Karpas-422 (cell line): Measurements from ENCODE around the gene GRK5. TPM values are rescaled to one million over a fixed set of nuclear protein-coding genes. Genes with fewer than 3 reads are reported as not detected.

Experiments used
- DNase-seq: peaks from one replicate; pipeline ENCODE4 v3.0.0-alpha.2; 2015
- H2AFZ ChIP-seq: fragments of 200-600 bp; sonication (generic); 2 replicates; pipeline ENCODE4 v1.6.1; 2014; ENCODE audit warnings: antibody characterized with exemption, low read length, mixed read lengths
- H3K27ac ChIP-seq: fragments of 200-600 bp; sonication (generic); 2 replicates; pipeline ENCODE4 v1.5.1; 2014; ENCODE audit warnings: mild to moderate bottlenecking, low read length, moderate library complexity
- H3K27me3 ChIP-seq: fragments of 200-600 bp; sonication (generic); 2 replicates; pipeline ENCODE4 v1.6.1; 2014; ENCODE audit warnings: low read length, mixed read lengths
- H3K36me3 ChIP-seq: fragments of 200-600 bp; sonication (generic); 2 replicates; pipeline ENCODE4 v1.6.1; 2014; ENCODE audit warnings: low read length, mixed read lengths; ENCODE audit not compliant: insufficient read depth
- H3K4me1 ChIP-seq: fragments of 200-600 bp; sonication (generic); 2 replicates; pipeline ENCODE4 v1.6.1; 2014; ENCODE audit warnings: mild to moderate bottlenecking, low read length, mixed read lengths
- H3K4me2 ChIP-seq: fragments of 200-600 bp; sonication (generic); 2 replicates; pipeline ENCODE4 v1.6.1; 2014; ENCODE audit warnings: low read length, low read depth, mild to moderate bottlenecking; ENCODE audit not compliant: poor library complexity, severe bottlenecking
- H3K4me3 ChIP-seq: fragments of 200-600 bp; sonication (generic); 2 replicates; pipeline ENCODE4 v1.5.1; 2014; ENCODE audit warnings: mild to moderate bottlenecking, antibody characterized with exemption, low read length, mixed read lengths
- H3K79me2 ChIP-seq: fragments of 200-600 bp; sonication (generic); 2 replicates; pipeline ENCODE4 v1.6.1; 2014; ENCODE audit warnings: mild to moderate bottlenecking, low read length, mixed read lengths
- H3K9ac ChIP-seq: fragments of 200-600 bp; sonication (generic); 2 replicates; pipeline ENCODE4 v1.6.0; 2014; ENCODE audit warnings: low read length
- H3K9me2 ChIP-seq: fragments of 200-600 bp; sonication (generic), shearing (Covaris generic); replicated peaks from 2 replicates; pipeline ENCODE4 v1.6.0; 2014; ENCODE audit warnings: mild to moderate bottlenecking, low read length, moderate library complexity; ENCODE audit not compliant: insufficient read depth
- H3K9me3 ChIP-seq: fragments of 300-700, 200-600 bp; sonication (generic); 2 replicates; pipeline ENCODE4 v1.6.1; 2014; ENCODE audit warnings: low read length, mixed read lengths
- H4K20me1 ChIP-seq: fragments of 200-600 bp; sonication (generic); 2 replicates; pipeline ENCODE4 v1.6.1; 2014; ENCODE audit warnings: mild to moderate bottlenecking, antibody characterized with exemption, low read length, low read depth; ENCODE audit not compliant: insufficient read depth
- total RNA-seq: library from RNA; depleted of rRNA; stranded (reverse); fragments of >200 nt; shearing (Covaris generic); gene quantifications from 2 replicates; pipeline ENCODE4 v1.2.3, GENCODE V29; 2014; ENCODE audit warnings: low replicate concordance

The GRK5 gene
- total RNA-seq, 1 experiment from 2014 or later = 4.5 TPM

DNA sequence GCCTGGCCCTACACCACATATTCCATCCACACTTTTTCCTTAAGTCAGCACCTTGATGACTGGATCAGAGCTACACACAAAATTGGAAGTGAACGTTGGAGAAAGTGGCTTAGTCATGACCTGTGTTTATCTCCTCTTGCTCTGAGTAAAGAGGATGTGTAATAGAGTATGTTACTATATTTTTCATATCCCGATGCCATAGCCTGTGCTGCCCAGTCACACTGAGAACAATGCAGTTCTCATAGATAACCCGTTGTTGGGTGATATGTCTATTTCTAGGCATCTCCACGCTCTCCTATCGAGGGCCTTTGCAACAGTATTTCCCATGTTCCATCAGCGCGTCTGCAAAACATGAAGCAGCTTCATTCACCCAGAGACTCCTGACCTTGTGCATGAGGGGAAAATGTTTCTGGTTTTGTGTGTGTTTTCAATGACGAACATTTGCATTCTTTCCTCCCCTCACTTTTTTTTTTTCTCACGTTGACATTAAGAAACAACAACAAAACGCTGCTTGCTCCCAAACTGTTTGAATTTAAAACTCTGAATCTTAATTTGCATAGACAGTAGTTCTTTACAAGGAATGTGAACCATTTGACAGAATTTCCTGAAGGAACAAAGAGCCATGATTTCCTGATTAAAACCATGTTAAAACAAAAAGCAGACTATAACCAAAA, 43.4 kb downstream of the GRK5 start:
- Histone ChIP-seq H3K9me3 (no peaks in the 10 kb centered on the region), H3K4me1 (no peaks in the 10 kb centered on the region), H4K20me1 (0 out of 2 replicates have a peak, but pooled peaks cover 4% of the 10 kb centered on the region), H3K9me2 (no peaks in the 10 kb centered on the region), H3K36me3 (no peaks in the 10 kb centered on the region), H2AFZ (no peak overlapping the region), H3K27me3 (no peaks in the 10 kb centered on the region), H3K79me2 (no peaks in the 10 kb centered on the region), H3K9ac (no peak overlapping the region), H3K27ac (no peak overlapping the region), H3K4me2 (no peak overlapping the region), H3K4me3 (no peak overlapping the region)
- no peak for DNase-seq

DNA sequence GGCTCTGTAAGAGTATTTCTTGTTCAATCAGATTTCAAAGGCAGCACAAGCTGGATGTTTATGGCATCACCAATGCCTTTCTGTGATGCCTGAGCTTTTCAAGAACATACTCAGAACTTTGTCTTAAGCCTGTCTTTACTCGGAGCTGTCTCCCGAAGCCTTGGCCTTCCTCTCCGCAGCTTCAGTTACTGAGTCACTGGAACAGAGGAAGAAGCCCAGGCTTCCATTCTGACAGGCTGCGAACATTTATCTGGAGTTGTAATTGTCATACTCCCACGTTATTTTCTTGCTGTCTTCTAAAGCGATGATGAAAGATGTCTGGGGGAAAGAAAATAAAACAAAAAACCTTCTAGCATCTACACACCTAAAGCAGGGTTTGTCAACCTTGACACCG, 43.9 kb downstream of the GRK5 start:
- no peaks in the 10 kb centered on the region for H3K9me3 ChIP-seq
- no peak for DNase-seq
- H3K9ac ChIP-seq = no peak overlapping the region
- no peaks in the 10 kb centered on the region for H3K27me3 ChIP-seq
- H3K4me2 ChIP-seq = no peak overlapping the region
- no peaks in the 10 kb centered on the region for H3K9me2 ChIP-seq
- H3K36me3 ChIP-seq = no peaks in the 10 kb centered on the region
- H3K4me3 ChIP-seq = no peak overlapping the region
- no peak overlapping the region for H3K27ac ChIP-seq
- H2AFZ ChIP-seq = no peak overlapping the region
- H4K20me1 ChIP-seq = 0 out of 2 replicates have a peak, but pooled peaks cover 4% of the 10 kb centered on the region
- H3K79me2 ChIP-seq = no peaks in the 10 kb centered on the region
- no peaks in the 10 kb centered on the region for H3K4me1 ChIP-seq

GRCh38 chr10:119252051-119252465, 44.7 kb downstream of the GRK5 start:
- Histone ChIP-seq H3K27ac (no peak overlapping the region), H3K9me2 (no peaks in the 10 kb centered on the region), H3K79me2 (no peaks in the 10 kb centered on the region), H3K4me2 (no peak overlapping the region), H3K9ac (no peak overlapping the region), H3K9me3 (no peaks in the 10 kb centered on the region), H4K20me1 (0 out of 2 replicates have a peak, but pooled peaks cover 4% of the 10 kb centered on the region), H3K27me3 (no peaks in the 10 kb centered on the region), H3K36me3 (no peaks in the 10 kb centered on the region), H3K4me3 (no peak overlapping the region), H2AFZ (no peak overlapping the region), H3K4me1 (no peaks in the 10 kb centered on the region)
- DNase-seq = no peak

GRCh38 chr10:119252470-119253151, 45.2 kb downstream of the GRK5 start:
- H3K4me3 ChIP-seq = no peak overlapping the region
- no peaks in the 10 kb centered on the region for H3K36me3 ChIP-seq
- H3K4me2 ChIP-seq = no peak overlapping the region
- no peaks in the 10 kb centered on the region for H3K9me2 ChIP-seq
- H3K27ac ChIP-seq = no peak overlapping the region
- H3K9ac ChIP-seq = no peak overlapping the region
- H3K4me1 ChIP-seq = no peaks in the 10 kb centered on the region
- H3K9me3 ChIP-seq = no peaks in the 10 kb centered on the region
- no peaks in the 10 kb centered on the region for H3K27me3 ChIP-seq
- no peak for DNase-seq
- H2AFZ ChIP-seq = no peak overlapping the region
- 0 out of 2 replicates have a peak, but pooled peaks cover 4% of the 10 kb centered on the region for H4K20me1 ChIP-seq
- no peaks in the 10 kb centered on the region for H3K79me2 ChIP-seq

DNA sequence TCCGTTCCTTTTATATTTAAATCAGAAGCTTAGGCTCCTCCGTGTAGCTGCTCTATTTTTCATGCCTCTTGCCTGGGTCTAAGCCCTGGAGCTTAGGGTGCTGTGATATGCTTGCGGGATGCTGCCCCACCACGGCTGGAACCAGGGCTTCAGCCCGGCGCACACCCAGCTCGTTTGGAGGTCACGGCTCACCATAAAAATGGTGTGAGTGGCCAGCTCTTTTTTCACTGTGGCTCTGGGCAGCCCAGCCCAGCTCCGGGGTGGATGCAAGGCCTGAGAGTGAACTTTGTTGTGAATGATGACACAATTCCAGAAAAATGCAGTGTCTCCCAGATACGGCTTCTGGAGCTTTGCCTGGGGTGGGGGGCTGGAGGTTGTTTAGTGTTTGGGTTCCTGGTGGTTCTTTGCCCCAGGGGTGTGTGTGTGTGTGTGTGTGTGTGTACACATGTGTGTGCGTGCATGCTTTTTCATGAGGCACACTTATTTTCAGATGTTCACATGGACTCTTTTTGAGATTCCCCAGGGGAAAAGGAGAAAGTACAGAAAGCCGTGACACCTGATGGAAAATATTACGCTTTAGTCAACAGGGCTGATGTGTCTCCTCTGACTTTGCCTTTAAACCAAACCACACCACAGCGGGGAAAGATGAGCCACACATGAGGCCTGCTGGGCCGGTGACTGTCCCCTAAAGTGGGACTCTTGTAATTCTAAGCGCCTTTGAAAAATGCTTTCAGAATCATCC, 46.2 kb downstream of the GRK5 start:
- Histone ChIP-seq H3K79me2 (no peaks in the 10 kb centered on the region), H3K9me2 (no peaks in the 10 kb centered on the region), H2AFZ (no peak overlapping the region), H3K27me3 (no peaks in the 10 kb centered on the region), H3K4me1 (no peaks in the 10 kb centered on the region), H3K27ac (no peak overlapping the region), H3K4me2 (no peak overlapping the region), H4K20me1 (0 out of 2 replicates have a peak, but pooled peaks cover 4% of the 10 kb centered on the region), H3K36me3 (no peaks in the 10 kb centered on the region), H3K9ac (no peak overlapping the region), H3K9me3 (no peaks in the 10 kb centered on the region), H3K4me3 (no peak overlapping the region)
- no peak for DNase-seq

DNA sequence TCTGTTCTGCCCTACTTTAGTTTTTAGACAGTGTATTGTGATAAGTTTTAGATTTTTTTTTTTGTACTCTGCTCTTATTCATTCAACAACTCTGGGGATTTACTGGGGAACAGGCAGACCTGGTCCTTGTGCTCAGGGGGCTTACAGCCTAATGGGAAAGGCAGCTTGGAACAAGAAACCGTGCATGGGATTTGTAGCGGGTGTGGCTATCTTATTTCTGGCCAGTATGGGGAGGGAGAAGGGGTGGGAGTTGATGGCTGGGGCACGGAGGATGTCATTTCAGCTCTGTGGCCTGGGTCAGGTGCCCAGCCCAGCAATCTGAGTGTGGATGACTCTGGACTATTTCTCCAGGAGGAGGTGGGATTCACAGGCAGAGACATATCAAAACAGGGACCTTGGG, 47.0 kb downstream of the GRK5 start:
- H3K4me3 ChIP-seq = no peak overlapping the region
- DNase-seq = no peak
- 0 out of 2 replicates have a peak, but pooled peaks cover 4% of the 10 kb centered on the region for H4K20me1 ChIP-seq
- no peak overlapping the region for H3K27ac ChIP-seq
- H3K4me1 ChIP-seq = no peaks in the 10 kb centered on the region
- no peaks in the 10 kb centered on the region for H3K9me3 ChIP-seq
- H3K9ac ChIP-seq = no peak overlapping the region
- H2AFZ ChIP-seq = no peak overlapping the region
- H3K36me3 ChIP-seq = no peaks in the 10 kb centered on the region
- H3K4me2 ChIP-seq = no peak overlapping the region
- no peaks in the 10 kb centered on the region for H3K27me3 ChIP-seq
- H3K79me2 ChIP-seq = no peaks in the 10 kb centered on the region
- H3K9me2 ChIP-seq = no peaks in the 10 kb centered on the region

GRCh38 chr10:119256030-119256429, 48.7 kb downstream of the GRK5 start:
- Histone ChIP-seq H3K9me2 (no peaks in the 10 kb centered on the region), H3K27ac (no peak overlapping the region), H3K9ac (no peak overlapping the region), H3K4me3 (no peak overlapping the region), H3K79me2 (no peaks in the 10 kb centered on the region), H2AFZ (no peak overlapping the region), H3K9me3 (no peaks in the 10 kb centered on the region), H3K27me3 (no peaks in the 10 kb centered on the region), H4K20me1 (0 out of 2 replicates have a peak, but pooled peaks cover 4% of the 10 kb centered on the region), H3K4me1 (no peaks in the 10 kb centered on the region), H3K4me2 (no peak overlapping the region), H3K36me3 (no peaks in the 10 kb centered on the region)
- no peak for DNase-seq

- Histone ChIP-seq H2AFZ (no peak overlapping the region), H3K9ac (no peak overlapping the region), H3K4me3 (no peak overlapping the region), H4K20me1 (0 out of 2 replicates have a peak, but pooled peaks cover 4% of the 10 kb centered on the region), H3K36me3 (no peaks in the 10 kb centered on the region), H3K27ac (no peak overlapping the region), H3K4me2 (no peak overlapping the region), H3K27me3 (no peaks in the 10 kb centered on the region), H3K9me3 (no peaks in the 10 kb centered on the region), H3K4me1 (no peaks in the 10 kb centered on the region; the same call in 1 of the 2 replicates), H3K79me2 (no peaks in the 10 kb centered on the region), H3K9me2 (no peaks in the 10 kb centered on the region)
- DNase-seq = no peak
Measured at GRCh38 chr10:119256897-119257296, 49.5 kb downstream of the GRK5 start.
